22Rv1 (cell line): ENCODE data around the gene PRDM15.

Experiments
- CTCF ChIP-seq: fragments of 450-650 bp; IDR thresholded peaks from 2 replicates; pipeline ENCODE4 v1.5.1; 2017; ENCODE audit warnings: mild to moderate bottlenecking
- ZFX ChIP-seq: fragments of 450-650 bp; IDR thresholded peaks from 2 replicates; pipeline ENCODE4 v1.6.1; 2017; ENCODE audit warnings: antibody characterized with exemption, borderline replicate concordance

GRCh38 chr21:41812679-41813078 lies 66.5 kb downstream of the PRDM15 start:
- TF ChIP-seq CTCF (no peak), ZFX (no peak)
